GM21423 (cell line): ENCODE measurements around the gene ID3.
A peak's percentile ranks its signal among the peaks of the same experiment; 100 is the strongest.
"Not testable (repeated sequence)": the region's sequence is repeated elsewhere in the genome, so short reads cannot be mapped to it uniquely, and the experiment has no call there.

Experiments used
- ATAC-seq: cut with Tn5 transposase; IDR thresholded peaks from one replicate; pipeline ENCODE4 v1.9.1; 2021; ENCODE audit warnings: mild to moderate bottlenecking, moderate library complexity; ENCODE audit not compliant: unreplicated experiment

ID3 gene

DNA sequence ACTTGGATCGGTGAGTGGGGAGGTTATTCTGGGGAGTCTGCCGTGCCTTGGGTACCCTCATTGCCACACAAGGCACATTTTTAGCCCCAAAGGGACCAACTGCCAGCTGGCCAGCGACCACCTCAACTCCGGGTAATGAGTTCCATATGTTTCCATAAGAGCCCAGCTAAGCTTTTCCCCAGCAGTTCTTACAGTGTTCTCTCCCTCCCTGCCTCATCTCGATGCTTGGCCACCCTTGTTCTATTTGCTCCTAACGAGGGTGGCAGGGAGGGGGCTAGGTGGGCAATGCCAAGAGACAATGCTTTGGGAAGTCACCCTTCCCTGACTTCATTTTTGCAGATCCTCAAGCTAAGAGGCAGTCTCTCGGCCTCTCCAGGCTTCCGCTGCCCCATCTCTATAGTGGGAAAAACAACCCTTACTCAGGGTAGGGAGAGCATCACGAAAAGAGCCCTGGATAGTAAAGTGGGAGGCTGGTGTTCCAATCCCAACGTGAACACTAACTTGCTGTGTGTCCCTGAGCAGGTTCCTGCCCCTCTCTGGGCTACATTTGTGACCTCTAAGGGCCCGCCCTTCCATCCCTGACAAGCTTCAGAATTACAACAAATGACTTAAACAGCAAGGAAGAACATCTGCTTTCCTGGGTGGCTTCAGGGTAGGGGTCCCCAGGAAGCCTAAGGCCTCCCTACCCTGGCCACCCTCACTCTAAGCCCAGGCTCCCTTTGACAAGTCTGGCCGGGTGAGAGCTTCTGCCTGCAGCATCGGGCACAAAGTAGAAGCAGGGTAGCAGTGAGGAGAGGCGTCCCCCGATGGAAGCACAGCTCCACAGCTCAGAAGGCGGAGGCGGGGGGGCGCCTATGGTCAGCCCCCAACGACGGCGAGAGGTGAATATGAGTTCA, 5.8 kb downstream of the ID3 start:
- no peak for ATAC-seq

DNA sequence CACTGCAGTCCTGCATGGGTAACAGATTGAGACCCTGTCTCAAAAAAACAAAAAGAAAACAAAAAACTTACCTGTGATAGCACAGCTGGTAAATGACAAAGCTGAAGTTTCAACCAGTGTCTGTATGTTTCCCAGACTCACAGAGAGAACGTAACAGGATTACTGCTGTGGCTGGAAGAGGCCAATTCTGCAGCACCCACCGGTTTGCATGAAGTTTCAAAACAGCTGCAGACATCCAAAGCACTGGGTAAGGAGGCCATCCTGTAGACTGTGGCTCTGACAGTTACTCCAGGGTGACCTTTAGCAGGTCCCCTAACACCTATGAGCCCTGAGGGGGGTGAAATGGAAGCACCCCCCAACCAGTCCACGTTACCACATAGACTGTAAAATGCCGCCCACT, 7.5 kb downstream of the ID3 start:
- no peak for ATAC-seq

DNA sequence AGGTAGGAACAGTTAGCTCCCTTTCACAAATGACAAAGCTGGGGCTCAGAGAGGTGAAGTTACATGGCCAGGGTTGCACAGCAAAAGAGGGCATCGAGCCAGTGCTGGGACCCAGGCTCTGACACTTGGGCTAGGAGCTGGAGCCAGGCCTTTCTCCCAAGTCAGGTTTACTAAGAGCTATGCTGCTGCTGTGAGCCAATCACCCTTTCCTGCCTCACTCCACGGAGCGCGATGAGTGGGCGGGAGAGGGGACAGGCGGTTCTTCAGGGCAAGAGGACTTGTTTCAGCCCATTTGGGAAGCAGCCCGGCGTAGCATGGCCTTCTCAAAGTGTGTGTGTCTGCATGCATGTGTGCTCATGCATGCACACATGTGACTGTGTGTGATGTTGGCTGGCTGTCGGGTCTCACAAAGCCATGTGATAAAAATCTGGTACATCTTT, 10.6 kb downstream of the ID3 start:
- ATAC-seq, result no peak

- ATAC-seq, result no peak
These were observed 12.3 kb downstream of the ID3 start for GRCh38 chr1:23546897-23547584.

- ATAC-seq, result no peak
These were observed 13.4 kb downstream of the ID3 start for GRCh38 chr1:23545851-23546250.

DNA sequence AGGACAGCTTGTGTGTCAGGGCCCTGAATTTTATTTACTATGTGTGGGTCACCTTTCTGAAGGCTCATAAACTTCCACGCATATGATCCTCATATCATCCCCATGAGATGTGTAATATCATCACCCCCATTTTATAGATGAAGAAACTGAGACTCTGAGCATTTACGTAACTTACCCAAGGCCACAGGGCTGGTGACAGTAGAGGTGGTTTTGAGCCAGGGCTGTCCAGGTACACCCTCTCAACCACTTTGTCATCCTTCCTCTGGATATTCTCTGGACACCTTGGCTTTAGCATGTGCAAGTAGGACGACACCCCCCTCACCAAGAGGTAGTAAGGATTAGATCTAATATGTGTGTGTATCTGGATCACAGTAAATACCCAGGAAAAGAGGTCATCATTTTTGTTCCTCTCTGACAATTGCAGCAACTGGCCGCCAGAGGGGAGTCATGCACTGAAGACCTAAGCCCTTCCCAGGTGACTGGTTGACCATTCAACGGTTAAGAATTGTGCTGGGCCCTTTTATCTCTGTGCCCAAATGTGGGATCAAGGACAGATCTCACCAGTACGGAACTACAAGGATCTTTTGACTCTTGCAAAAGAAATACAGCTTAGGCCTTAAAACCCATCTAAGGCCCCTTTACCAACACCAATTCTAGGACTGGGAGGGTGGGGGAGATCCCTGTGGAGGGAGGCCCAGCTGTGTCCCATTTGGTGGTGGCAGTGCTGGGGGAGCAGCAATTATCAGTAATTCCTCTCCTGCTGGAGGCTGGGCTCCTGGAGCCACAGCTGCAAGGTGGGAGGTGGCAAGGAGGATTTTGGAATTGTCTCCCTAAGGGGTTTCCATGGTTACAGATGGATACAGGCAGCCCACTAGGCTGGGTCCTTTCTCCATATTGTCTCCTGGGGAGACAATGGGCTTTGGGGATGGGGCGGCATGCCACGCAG, 14.6 kb downstream of the ID3 start:
- no peak for ATAC-seq

DNA sequence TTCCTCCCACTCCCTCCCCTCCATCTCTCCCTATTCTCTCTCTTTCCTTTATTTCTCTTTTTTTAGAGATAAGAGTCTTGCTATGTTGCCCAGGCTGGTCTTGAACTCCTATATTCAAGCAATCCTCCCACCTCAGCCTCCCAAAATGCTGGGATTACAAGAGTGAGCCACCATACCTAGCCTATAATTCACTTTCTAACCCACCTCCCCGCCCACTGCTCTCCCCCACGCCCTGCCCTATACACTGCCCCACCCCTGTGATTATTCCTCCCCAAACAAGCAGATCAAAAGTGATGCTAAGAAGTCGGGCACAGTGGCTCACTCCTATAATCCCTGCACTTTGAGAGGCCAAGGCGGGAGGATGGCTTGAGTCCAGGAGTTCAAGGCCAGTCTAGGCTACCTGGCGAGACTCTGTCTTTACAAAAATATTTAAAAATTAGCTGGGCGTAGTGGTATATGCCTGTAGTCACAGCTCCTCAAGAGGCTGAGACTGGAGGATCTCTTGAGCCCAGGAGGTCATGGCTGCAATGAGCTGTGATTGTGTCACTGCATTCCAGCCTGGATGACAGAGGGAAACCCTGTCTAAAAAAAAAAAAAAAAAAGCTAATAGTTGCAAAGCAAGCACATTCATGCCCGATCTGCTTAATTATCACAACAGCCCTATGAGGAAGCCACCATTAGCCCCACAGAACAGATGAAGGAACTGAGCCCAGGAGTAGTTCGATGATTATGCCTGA, 15.4 kb downstream of the ID3 start:
- no peak for ATAC-seq

DNA sequence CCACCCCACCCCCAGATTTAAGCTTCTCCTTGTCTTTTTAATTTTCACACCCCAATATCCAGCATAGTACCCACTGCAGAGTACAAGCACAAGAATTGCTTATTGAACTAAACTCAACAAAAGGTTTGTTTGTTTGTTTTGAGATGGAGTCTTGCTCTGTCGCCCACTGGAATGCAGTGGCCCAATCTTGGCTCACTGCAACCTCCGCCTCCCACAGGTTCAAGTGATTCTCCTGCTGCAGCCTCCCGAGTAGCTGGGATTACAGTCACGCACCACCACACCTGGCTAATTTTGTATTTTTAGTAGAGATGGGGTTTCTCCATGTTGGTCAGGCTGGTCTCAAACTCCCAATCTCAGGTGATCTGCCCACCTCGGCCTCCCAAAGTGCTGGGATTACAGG, 16.4 kb downstream of the ID3 start:
- ATAC-seq, result not testable (repeated sequence)

GRCh38 chr1:23539698-23540266, 19.5 kb downstream of the ID3 start:
- ATAC-seq, result peak; percentile 77

DNA sequence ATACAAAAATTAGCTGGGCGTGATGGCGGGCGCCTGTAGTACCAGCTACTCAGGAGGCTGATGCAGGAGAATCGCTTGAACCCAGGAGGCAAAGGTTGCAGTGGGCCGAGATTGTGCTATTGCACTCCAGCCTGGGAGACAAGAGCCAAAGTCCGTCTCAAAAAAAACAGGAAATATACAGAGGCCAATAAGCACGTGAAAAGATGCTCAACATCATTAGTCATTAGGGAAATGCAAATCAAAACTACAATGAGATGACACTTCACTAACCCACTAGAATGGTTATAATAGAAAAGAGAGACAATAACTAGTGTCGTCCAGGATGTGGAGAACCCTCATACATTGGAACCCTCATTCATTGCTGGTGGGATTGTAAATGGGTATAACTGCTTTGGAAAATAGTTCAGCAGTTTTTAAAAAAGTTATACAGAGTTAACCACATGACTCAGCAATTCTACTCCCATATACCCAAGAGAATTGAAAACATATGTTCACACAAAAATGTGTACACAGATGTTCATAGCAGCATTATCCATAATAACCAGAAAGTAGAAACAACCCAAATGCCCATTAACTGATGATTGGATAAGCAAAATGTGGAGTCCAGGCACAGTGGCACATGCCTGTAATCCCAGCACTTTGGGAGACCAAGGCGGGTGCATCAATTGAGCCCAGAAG, 21.9 kb downstream of the ID3 start:
- no peak for ATAC-seq

GRCh38 chr1:23533246-23534023, 25.9 kb downstream of the ID3 start:
- no peak for ATAC-seq

- ATAC-seq, result no peak
These were observed 27.7 kb downstream of the ID3 start for GRCh38 chr1:23531562-23532094.

DNA sequence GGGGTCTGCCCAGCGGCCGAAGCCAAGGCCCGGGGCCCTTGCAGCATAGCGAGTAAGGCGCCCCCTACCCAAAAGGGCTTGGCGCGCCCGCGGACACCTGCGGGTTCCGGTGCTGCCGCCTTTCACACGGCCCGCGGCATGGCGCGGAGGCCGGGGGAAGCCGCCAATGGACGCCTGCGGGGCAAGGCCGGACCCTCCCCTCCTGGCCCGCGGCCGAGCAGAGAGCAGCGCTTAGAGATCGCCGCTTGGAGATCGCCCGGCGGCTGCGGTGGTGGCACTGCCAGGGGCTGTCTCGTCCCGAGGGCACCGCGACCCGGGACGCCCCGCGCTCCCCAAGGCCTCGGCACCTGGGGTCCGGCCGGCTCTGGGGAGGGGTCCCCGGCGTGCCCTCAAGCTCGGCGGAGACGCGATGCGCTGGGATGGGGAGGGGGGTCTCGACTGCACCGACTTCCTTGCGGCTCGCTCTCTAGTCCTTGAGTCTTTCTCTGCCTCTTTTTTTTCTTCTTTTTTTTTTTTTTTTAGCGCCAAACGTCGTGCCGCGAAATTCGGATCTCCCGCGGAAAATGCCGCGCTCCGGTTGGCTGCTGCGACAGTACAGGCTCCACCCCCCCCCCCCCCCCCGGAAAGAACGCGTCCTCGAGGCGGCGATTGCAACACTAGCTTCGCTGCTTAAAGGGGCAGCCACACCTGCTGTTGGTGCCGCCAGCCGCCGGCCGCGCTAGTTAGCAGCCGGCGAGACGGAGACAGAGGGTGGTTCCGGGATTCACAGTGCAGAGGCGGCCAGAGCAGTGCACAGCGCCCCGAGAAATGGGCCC, 28.3 kb downstream of the ID3 start, which contains the start of gene E2F2:
TSS of gene E2F2 (minus strand) at position 487 of the 815 bp plus-strand sequence. CDS start at position 47, 440 bp downstream.
- peak; percentile 51 for ATAC-seq

- ATAC-seq, result peak; percentile 2
These were observed 29.1 kb downstream of the ID3 start for GRCh38 chr1:23530087-23530746.

- ATAC-seq, result no peak
These were observed 29.9 kb downstream of the ID3 start for GRCh38 chr1:23529146-23530086.
